Astrocyte (in vitro differentiated cells and primary cell): ENCODE results near the gene HPN. TPM values are rescaled to one million over a fixed set of nuclear protein-coding genes. Genes with fewer than 3 reads are reported as not detected.

Experiments
- DNase-seq: peaks from one replicate; pipeline ENCODE4 v3.0.0-alpha.2; 2010; ENCODE audit warnings: low read depth
- FAIRE-seq: peaks from 2 replicates; lab custom pipeline; 2011; peaks lifted over from hg19 to GRCh38; lab: Jason Lieb, UNC
- H2AFZ ChIP-seq: 2 replicates; pipeline ENCODE4 v1.6.0; 2012; ENCODE audit warnings: low read depth, low read length, inconsistent platforms
- H3K27ac ChIP-seq: 2 replicates; pipeline ENCODE4 v1.5.1; 2011; ENCODE audit warnings: low read depth, low read length, inconsistent platforms
- H3K27me3 ChIP-seq: 2 replicates; pipeline ENCODE4 v1.6.0; 2011; ENCODE audit warnings: low read length, inconsistent platforms; ENCODE audit not compliant: insufficient read depth
- H3K36me3 ChIP-seq: 2 replicates; pipeline ENCODE4 v1.5.1; 2011; ENCODE audit warnings: low read length, inconsistent platforms; ENCODE audit not compliant: insufficient read depth
- H3K4me1 ChIP-seq: 2 replicates; pipeline ENCODE4 v1.5.1; 2011; ENCODE audit warnings: low read length, inconsistent platforms; ENCODE audit not compliant: insufficient read depth
- H3K4me2 ChIP-seq: 2 replicates; pipeline ENCODE4 v1.6.0; 2012; ENCODE audit warnings: low read length, inconsistent platforms
- H3K4me3 ChIP-seq: 2 replicates; pipeline ENCODE4 v1.5.1; 2011; ENCODE audit warnings: low read depth, mild to moderate bottlenecking, low read length, inconsistent platforms; ENCODE audit not compliant: insufficient read depth
- H3K79me2 ChIP-seq: 2 replicates; pipeline ENCODE4 v1.6.0; 2012; ENCODE audit warnings: mild to moderate bottlenecking, low read length, inconsistent platforms; ENCODE audit not compliant: insufficient read depth
- H3K9ac ChIP-seq: 2 replicates; pipeline ENCODE4 v1.6.0; 2012; ENCODE audit warnings: mild to moderate bottlenecking, low read length, inconsistent platforms
- H3K9me3 ChIP-seq: 2 replicates; pipeline ENCODE4 v1.5.1; 2012; ENCODE audit warnings: low read depth, mild to moderate bottlenecking, low read length, inconsistent platforms; ENCODE audit not compliant: insufficient read depth
- H4K20me1 ChIP-seq: 2 replicates; pipeline ENCODE4 v1.6.0; 2012; ENCODE audit warnings: low read length, inconsistent platforms; ENCODE audit not compliant: insufficient read depth
- H3K27ac Mint-ChIP-seq: one replicate; pipeline ENCODE4 v1.8.0; 2021; ENCODE audit warnings: mild to moderate bottlenecking, mixed read lengths; ENCODE audit not compliant: unreplicated experiment
- H3K27me3 Mint-ChIP-seq: one replicate; pipeline ENCODE4 v1.8.0; 2021; ENCODE audit warnings: low read depth, mixed read lengths; ENCODE audit not compliant: unreplicated experiment
- H3K36me3 Mint-ChIP-seq: one replicate; pipeline ENCODE4 v1.8.0; 2021; ENCODE audit warnings: low read depth, mixed read lengths; ENCODE audit not compliant: unreplicated experiment
- H3K4me1 Mint-ChIP-seq: one replicate; pipeline ENCODE4 v1.8.0; 2021; ENCODE audit warnings: low read depth, mixed read lengths; ENCODE audit not compliant: unreplicated experiment
- H3K4me3 Mint-ChIP-seq: one replicate; pipeline ENCODE4 v1.8.0; 2021; ENCODE audit warnings: mild to moderate bottlenecking, moderate library complexity, mixed read lengths; ENCODE audit not compliant: unreplicated experiment
- H3K9me3 Mint-ChIP-seq: one replicate; pipeline ENCODE4 v1.8.0; 2021; ENCODE audit warnings: mild to moderate bottlenecking, mixed read lengths; ENCODE audit not compliant: unreplicated experiment
- EZH2 ChIP-seq: IDR thresholded peaks from 2 replicates; pipeline ENCODE4 v1.6.1; 2012; ENCODE audit warnings: mild to moderate bottlenecking, low read length, inconsistent platforms; ENCODE audit not compliant: insufficient read depth
- total RNA-seq: library from RNA; stranded (reverse); gene quantifications from 2 replicates; pipeline ENCODE4 v1.2.1, GENCODE V29; 2021
- TF ChIP-seq, protein P1 (sequence below): IDR thresholded peaks from 2 replicates; pipeline ENCODE4 v1.5.1; 2011; ENCODE audit warnings: low read depth, mild to moderate bottlenecking, inconsistent platforms, low read length, moderate library complexity; ENCODE audit not compliant: insufficient read depth

Gene HPN
- total RNA-seq, 1 donor from 2014 or later: 0.73 TPM

DNA sequence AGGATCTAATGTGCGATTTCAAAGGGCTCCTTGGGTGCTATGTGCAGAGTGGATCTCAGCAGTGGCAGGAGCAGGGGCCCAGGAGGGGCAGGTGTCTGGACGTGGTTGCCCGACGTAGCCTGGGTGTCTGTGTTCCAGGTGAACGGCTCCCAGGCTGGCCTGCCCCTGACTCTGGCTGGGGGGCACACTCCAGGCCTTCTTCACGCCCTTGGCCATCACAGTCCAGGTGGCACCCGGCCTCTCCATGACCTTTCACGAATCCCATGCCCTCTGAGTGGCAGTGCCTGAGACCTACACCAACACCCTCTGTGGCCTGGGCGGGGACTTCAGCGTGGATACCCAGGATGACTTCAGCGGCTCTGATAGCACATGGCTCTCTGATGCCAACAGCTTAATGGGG is 62.8 kb downstream of the HPN start:
- no peak for TF ChIP-seq EZH2
- TF ChIP-seq, protein P1, sequence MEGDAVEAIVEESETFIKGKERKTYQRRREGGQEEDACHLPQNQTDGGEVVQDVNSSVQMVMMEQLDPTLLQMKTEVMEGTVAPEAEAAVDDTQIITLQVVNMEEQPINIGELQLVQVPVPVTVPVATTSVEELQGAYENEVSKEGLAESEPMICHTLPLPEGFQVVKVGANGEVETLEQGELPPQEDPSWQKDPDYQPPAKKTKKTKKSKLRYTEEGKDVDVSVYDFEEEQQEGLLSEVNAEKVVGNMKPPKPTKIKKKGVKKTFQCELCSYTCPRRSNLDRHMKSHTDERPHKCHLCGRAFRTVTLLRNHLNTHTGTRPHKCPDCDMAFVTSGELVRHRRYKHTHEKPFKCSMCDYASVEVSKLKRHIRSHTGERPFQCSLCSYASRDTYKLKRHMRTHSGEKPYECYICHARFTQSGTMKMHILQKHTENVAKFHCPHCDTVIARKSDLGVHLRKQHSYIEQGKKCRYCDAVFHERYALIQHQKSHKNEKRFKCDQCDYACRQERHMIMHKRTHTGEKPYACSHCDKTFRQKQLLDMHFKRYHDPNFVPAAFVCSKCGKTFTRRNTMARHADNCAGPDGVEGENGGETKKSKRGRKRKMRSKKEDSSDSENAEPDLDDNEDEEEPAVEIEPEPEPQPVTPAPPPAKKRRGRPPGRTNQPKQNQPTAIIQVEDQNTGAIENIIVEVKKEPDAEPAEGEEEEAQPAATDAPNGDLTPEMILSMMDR: no peak
- Mint-ChIP-seq H3K27me3 (peaks cover 8% of the 10 kb centered on the region), H3K4me1 (no peaks in the 10 kb centered on the region), H3K36me3 (no peaks in the 10 kb centered on the region), H3K9me3 (peaks cover 7% of the 10 kb centered on the region), H3K27ac (no peak overlapping the region), H3K4me3 (no peak overlapping the region)
- Histone ChIP-seq H3K4me2 (no peak overlapping the region), H3K4me1 (no peaks in the 10 kb centered on the region), H3K9ac (no peak overlapping the region), H3K27ac (no peak overlapping the region), H3K9me3 (peaks cover 5% of the 10 kb centered on the region), H2AFZ (no peak overlapping the region), H3K79me2 (no peaks in the 10 kb centered on the region), H3K4me3 (no peak overlapping the region), H4K20me1 (no peaks in the 10 kb centered on the region), H3K27me3 (no peaks in the 10 kb centered on the region), H3K36me3 (no peaks in the 10 kb centered on the region)
- DNase-seq: no peak
- FAIRE-seq: no peak

DNA sequence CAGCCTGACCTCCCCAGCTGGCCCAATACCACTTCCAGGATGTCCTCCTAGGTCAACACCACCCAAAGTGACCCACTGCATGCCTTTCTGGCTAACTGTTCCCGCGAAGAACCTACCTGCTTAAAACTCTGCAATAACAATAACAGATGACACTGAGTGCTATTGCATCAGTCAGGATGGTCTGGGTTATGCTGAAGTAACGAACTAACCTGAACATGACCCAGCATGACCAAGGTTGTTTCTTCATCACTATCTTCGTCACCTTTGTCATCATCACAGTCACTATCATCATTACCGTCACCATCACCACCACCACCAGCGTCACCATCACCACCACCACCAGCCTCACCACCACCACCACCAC is 63.5 kb downstream of the HPN start:
- Histone ChIP-seq H3K36me3 (no peaks in the 10 kb centered on the region), H3K79me2 (no peaks in the 10 kb centered on the region), H3K27me3 (no peaks in the 10 kb centered on the region), H3K9me3 (peaks cover 5% of the 10 kb centered on the region), H3K4me2 (no peak overlapping the region), H3K9ac (no peak overlapping the region), H2AFZ (no peak overlapping the region), H4K20me1 (no peaks in the 10 kb centered on the region), H3K4me1 (no peaks in the 10 kb centered on the region), H3K4me3 (no peak overlapping the region), H3K27ac (no peak overlapping the region)
- no peak overlapping the region for H3K4me3 Mint-ChIP-seq
- H3K27ac Mint-ChIP-seq: no peak overlapping the region
- TF ChIP-seq EZH2: no peak
- TF ChIP-seq, protein P1: no peak
- H3K36me3 Mint-ChIP-seq: no peaks in the 10 kb centered on the region
- FAIRE-seq (no peak), DNase-seq (no peak)
- H3K9me3 Mint-ChIP-seq: peaks cover 7% of the 10 kb centered on the region
- peaks cover 8% of the 10 kb centered on the region for H3K27me3 Mint-ChIP-seq
- H3K4me1 Mint-ChIP-seq: no peaks in the 10 kb centered on the region

DNA sequence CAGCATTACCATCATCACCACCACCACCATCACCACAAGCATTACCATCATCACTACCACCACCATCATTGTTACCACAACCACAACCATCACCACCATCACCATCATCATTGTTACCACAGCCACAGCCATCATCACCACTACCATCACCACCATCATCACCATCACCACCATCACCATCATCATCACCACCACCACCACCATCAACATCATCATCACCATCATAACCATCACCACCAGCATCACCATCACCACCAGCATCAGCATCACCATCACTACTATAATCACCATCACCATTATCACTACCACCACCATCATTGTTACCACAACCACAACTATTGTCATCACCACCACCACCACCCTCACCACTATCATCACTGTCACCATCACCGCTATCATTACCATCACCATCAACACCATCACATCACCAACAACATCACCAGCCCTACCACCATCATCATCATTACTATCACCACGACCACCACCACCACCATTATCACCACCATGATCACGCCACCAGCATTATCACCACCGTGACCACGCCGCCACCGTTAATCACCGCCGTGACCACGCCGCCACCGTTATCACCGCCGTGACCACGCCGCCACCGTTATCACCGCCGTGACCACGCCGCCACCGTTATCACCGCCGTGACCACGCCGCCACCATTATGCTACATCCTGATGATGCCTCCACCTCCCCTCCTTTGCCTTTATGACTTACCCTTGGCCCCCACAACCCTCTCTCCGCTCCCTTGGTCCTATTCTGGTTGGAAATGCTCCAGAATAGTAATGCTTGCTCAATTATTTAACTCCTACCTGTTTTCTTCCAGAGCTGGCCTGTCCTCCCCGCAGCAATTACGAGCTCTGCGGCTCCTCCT is 64.1 kb downstream of the HPN start:
- H3K4me2 ChIP-seq: no peak overlapping the region
- H3K27ac ChIP-seq: no peak overlapping the region
- no peaks in the 10 kb centered on the region for H3K27me3 ChIP-seq
- Mint-ChIP-seq H3K27me3 (peaks cover 8% of the 10 kb centered on the region), H3K9me3 (peaks cover 7% of the 10 kb centered on the region), H3K27ac (no peak overlapping the region), H3K4me3 (no peak overlapping the region), H3K36me3 (no peaks in the 10 kb centered on the region), H3K4me1 (no peaks in the 10 kb centered on the region)
- H2AFZ ChIP-seq: no peak overlapping the region
- DNase-seq: no peak
- no peaks in the 10 kb centered on the region for H3K4me1 ChIP-seq
- no peak overlapping the region for H3K9ac ChIP-seq
- H3K9me3 ChIP-seq: peaks cover 5% of the 10 kb centered on the region
- TF ChIP-seq, protein P1: no peak
- no peak for TF ChIP-seq EZH2
- no peaks in the 10 kb centered on the region for H3K79me2 ChIP-seq
- no peak for FAIRE-seq
- no peak overlapping the region for H3K4me3 ChIP-seq
- H3K36me3 ChIP-seq: no peaks in the 10 kb centered on the region
- H4K20me1 ChIP-seq: no peaks in the 10 kb centered on the region
